GM18873 (cell line): Measurements from ENCODE around the gene MSH4.
"Not testable (repeated sequence)": the region's sequence is repeated elsewhere in the genome, so short reads cannot be mapped to it uniquely, and the experiment has no call there.

Experiments
- ATAC-seq: cut with Tn5 transposase; IDR thresholded peaks from one replicate; pipeline ENCODE4 v1.9.1; 2021; ENCODE audit warnings: mild to moderate bottlenecking, moderate library complexity, moderate number of reproducible peaks; ENCODE audit not compliant: unreplicated experiment, low FRiP score

Gene MSH4

GRCh38 chr1:75916834-75917233 lies 120.2 kb downstream of the MSH4 start:
- ATAC-seq, result no peak

GRCh38 chr1:75922698-75923097 lies 126.0 kb downstream of the MSH4 start:
- ATAC-seq, result no peak

- ATAC-seq, result no peak
Measured at GRCh38 chr1:75932304-75932703, 135.6 kb downstream of the MSH4 start, which contains the start of gene ASB17. Gene ASB17 (minus strand): TSS chr1:75932404. CDS start chr1:75932291, 113 bp downstream.

- ATAC-seq, result no peak
Measured at GRCh38 chr1:75937034-75937433, 140.4 kb downstream of the MSH4 start.

- not testable (repeated sequence) for ATAC-seq
Measured at GRCh38 chr1:75943037-75943436, 146.4 kb downstream of the MSH4 start.

- no peak for ATAC-seq
Measured at GRCh38 chr1:75950176-75950575, 153.5 kb downstream of the MSH4 start.

- no peak for ATAC-seq
Measured at GRCh38 chr1:75952016-75952415, 155.3 kb downstream of the MSH4 start.

GRCh38 chr1:75953461-75953860 lies 156.8 kb downstream of the MSH4 start:
- ATAC-seq, result no peak

- ATAC-seq, result no peak
Measured at GRCh38 chr1:75954586-75954985, 157.9 kb downstream of the MSH4 start.
